Esophagus (tissue), 2 donors: ENCODE results near the gene MBD3L2. TPM values are rescaled to one million over a fixed set of nuclear protein-coding genes. Genes with fewer than 3 reads are reported as not detected.
"Not testable (repeated sequence)": the region's sequence is repeated elsewhere in the genome, so short reads cannot be mapped to it uniquely, and the experiment has no call there.

ENCODE experiments used
- H3K27ac ChIP-seq, 2 donors: one replicate each; pipeline ENCODE4 v1.5.1; 2013; ENCODE audit warnings: low read depth in 2 of 2, mild to moderate bottlenecking in 2 of 2, inconsistent platforms in 1 of 2, low read length in 1 of 2, moderate library complexity in 1 of 2
- H3K27me3 ChIP-seq, 2 donors: one replicate each; pipeline ENCODE4 v1.6.1; 2013; ENCODE audit warnings: low read length in 2 of 2, control low read depth in 1 of 2, mild to moderate bottlenecking in 1 of 2; ENCODE audit not compliant: insufficient read depth in 2 of 2, control insufficient read depth in 1 of 2
- H3K36me3 ChIP-seq, 2 donors: one replicate each; pipeline ENCODE4 v1.6.1; 2013; ENCODE audit warnings: low read length in 1 of 2; ENCODE audit not compliant: control insufficient read depth in 2 of 2, insufficient read depth in 2 of 2
- H3K4me1 ChIP-seq, 2 donors: one replicate each; pipeline ENCODE4 v1.6.1; 2013; ENCODE audit warnings: low read length in 1 of 2; ENCODE audit not compliant: control insufficient read depth in 2 of 2, insufficient read depth in 2 of 2
- H3K4me3 ChIP-seq, 2 donors: one replicate each; pipeline ENCODE4 v1.5.1; 2013; ENCODE audit warnings: low read length in 2 of 2, mild to moderate bottlenecking in 2 of 2, low read depth in 1 of 2, moderate library complexity in 1 of 2
- H3K9me3 ChIP-seq, 2 donors: one replicate each; pipeline ENCODE4 v1.6.1; 2013; ENCODE audit warnings: mild to moderate bottlenecking in 2 of 2, low read depth in 1 of 2, low read length in 1 of 2, moderate library complexity in 1 of 2; ENCODE audit not compliant: control insufficient read depth in 2 of 2, insufficient read depth in 1 of 2
- WGBS, 2 donors: extraction: QIAGEN DNeasy Blood & Tissue Kit; methylation state at CpG; one replicate each; pipeline ENCODE4 v1.1.7; 2013; 5-methylcytosine and 5-hydroxymethylcytosine counted together
- polyA plus RNA-seq, 2 donors: library from polyadenylated mRNA; stranded (reverse); fragments of 200-250 nt; gene quantifications; one replicate each; pipeline ENCODE4 v1.2.3, GENCODE V29; 2013
- donor health status: healthy with polysubstance abuse.
- donor health status: Bipolar disorder and iron deficiency.

Gene MBD3L2
- not detected for polyA plus RNA-seq

DNA sequence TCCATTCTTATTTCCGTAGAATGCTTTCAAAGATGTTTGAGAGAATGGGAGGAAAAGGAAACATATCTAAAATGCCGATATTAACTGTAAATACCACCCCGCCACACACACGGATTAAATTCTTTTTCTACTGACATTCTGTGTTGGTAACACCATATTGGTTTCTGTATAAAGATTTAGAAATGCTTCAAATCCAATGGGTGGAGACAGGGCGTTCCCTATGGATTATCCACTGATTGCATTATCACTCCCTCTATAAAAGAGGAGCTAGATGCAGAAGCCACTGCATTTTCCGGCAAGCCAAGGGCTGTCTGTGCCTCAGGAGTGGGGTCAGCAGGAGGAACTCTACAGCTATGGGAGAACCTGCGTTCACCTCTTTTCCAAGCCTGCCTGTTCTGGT is at the start of gene MBD3L2:
MBD3L2 (plus strand) TSS at position 301 of the 400 bp plus-strand sequence; CDS start at position 354, 53 bp downstream.
- not testable (repeated sequence) for H3K4me1 ChIP-seq, H3K36me3 ChIP-seq, H3K27ac ChIP-seq, H3K27me3 ChIP-seq, H3K4me3 ChIP-seq, H3K9me3 ChIP-seq
- no CpG with 5 or more reads among the region's 7 CpGs for WGBS, 2 donors

- WGBS, 2 donors, result 72 to 77% methylated on average over 7 of the region's 7 CpGs
- Histone ChIP-seq H3K27me3 (no peaks in the 10 kb centered on the region), H3K27ac (no peak overlapping the region), H3K9me3 (peaks cover 0 to 5% of the 10 kb centered on the region in 2 donors), H3K36me3 (no peaks in the 10 kb centered on the region), H3K4me1 (peaks cover 0 to 2% of the 10 kb centered on the region in 2 donors), H3K4me3 (no peak overlapping the region)
These were observed 49.2 kb upstream of the MBD3L2 start for GRCh38 chr19:6999933-7000332.

- 55 to 62% methylated on average over 3 of the region's 3 CpGs for WGBS, 2 donors
- H3K27ac ChIP-seq, result no peak overlapping the region
These were observed 48.8 kb upstream of the MBD3L2 start for GRCh38 chr19:7000333-7000732.

DNA sequence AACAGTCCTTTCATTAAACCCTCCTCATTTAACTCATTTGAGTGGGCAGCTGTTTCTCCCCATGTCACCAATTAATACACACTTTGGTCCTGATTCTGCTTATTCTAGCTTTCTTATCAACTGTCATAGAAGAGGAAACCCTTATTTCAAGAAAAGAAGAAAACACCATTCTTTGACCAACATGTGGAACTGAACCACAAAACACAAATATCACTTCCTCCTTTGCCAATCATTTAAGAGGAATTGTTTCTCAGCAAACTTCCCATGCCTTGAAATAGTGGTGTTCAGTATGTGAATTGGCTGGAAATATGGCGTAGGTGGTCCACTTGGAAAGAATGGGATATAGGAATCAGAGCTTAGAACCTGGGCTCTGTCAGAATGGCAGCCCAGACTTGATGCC is 48.3 kb upstream of the MBD3L2 start:
- Histone ChIP-seq H3K9me3 (no peaks in the 10 kb centered on the region), H3K4me1 (no peaks in the 10 kb centered on the region), H3K27me3 (no peaks in the 10 kb centered on the region), H3K36me3 (no peaks in the 10 kb centered on the region), H3K4me3 (no peak overlapping the region), H3K27ac (no peak overlapping the region)
- WGBS, 2 donors, result 71 to 81% methylated on average over 1 of the region's 1 CpG

More at GRCh38 chr19:7000333-7000732, 48.8 kb upstream of the MBD3L2 start:
- H3K4me1 ChIP-seq, result peaks cover 0 to 2% of the 10 kb centered on the region in 2 donors
- H3K36me3 ChIP-seq, result no peaks in the 10 kb centered on the region
- no peak overlapping the region for H3K4me3 ChIP-seq
- peaks cover 0 to 2% of the 10 kb centered on the region in 2 donors for H3K9me3 ChIP-seq
- H3K27me3 ChIP-seq, result no peaks in the 10 kb centered on the region

GRCh38 chr19:7004313-7004931 is 44.7 kb upstream of the MBD3L2 start:
- Histone ChIP-seq H3K27ac (no peak overlapping the region), H3K4me3 (no peak overlapping the region), H3K36me3 (no peaks in the 10 kb centered on the region), H3K4me1 (no peaks in the 10 kb centered on the region), H3K27me3 (no peaks in the 10 kb centered on the region), H3K9me3 (no peaks in the 10 kb centered on the region)
- 55 to 58% methylated on average over 18 of the region's 18 CpGs for WGBS, 2 donors

DNA sequence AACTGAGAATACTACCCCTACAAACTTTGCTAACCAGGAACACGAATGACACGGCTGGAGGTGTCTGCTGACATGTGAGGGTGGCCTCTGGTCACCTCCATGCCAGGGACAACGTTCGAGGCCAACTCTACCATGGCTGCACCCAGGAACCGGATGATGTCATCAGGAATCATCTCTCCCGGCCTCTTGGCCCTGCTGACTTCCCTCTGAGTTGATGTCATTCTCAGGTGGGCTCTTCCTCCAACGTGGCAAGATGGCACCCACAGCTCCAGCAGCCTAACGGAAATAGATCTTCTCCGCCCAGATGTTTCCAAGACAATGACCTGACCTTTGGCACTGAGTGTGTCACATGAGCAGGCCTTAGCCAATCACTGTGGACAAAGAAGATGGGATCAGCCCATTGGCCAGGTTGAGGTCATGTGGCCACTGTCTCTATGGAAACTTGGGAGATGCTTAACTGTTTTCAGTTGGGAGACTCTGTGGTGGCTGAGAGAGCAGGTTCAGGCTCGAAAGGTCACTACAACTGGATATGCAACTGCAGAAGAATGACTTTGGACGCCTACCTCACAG is 42.9 kb upstream of the MBD3L2 start:
- no peak overlapping the region for H3K27ac ChIP-seq
- 81 to 82% methylated on average over 11 of the region's 11 CpGs for WGBS, 2 donors
- no peaks in the 10 kb centered on the region for H3K36me3 ChIP-seq
- no peaks in the 10 kb centered on the region for H3K27me3 ChIP-seq
- H3K4me3 ChIP-seq, result no peak overlapping the region
- no peaks in the 10 kb centered on the region for H3K4me1 ChIP-seq
- H3K9me3 ChIP-seq, result no peaks in the 10 kb centered on the region

DNA sequence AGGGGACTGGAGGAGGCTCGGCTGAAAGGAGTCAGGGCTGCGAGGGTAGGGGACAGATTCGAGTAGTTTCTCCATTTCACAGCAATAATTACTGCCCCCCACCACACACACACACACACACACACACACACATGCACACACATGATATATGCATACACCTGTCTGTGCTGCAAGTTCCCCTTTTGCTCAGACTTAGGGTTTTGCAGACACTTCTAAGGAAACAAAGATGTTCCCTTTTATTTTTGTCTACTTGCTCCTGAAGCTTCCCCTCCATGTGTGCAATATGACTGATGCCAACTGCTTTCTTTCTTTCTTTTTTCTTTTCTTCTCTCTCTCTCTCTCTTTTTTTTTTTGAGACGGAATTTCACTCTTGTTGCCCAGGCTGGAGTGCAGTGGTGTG is 41.3 kb upstream of the MBD3L2 start:
- H3K4me1 ChIP-seq, result no peaks in the 10 kb centered on the region
- H3K36me3 ChIP-seq, result no peaks in the 10 kb centered on the region
- H3K9me3 ChIP-seq, result no peaks in the 10 kb centered on the region
- H3K27ac ChIP-seq, result no peak overlapping the region
- H3K27me3 ChIP-seq, result no peaks in the 10 kb centered on the region
- 39 to 55% methylated on average over 4 of the region's 4 CpGs for WGBS, 2 donors
- H3K4me3 ChIP-seq, result no peak overlapping the region

GRCh38 chr19:7010722-7011593 is 38.2 kb upstream of the MBD3L2 start:
- H3K27me3 ChIP-seq, result no peaks in the 10 kb centered on the region
- no peaks in the 10 kb centered on the region for H3K9me3 ChIP-seq
- H3K4me1 ChIP-seq, result no peaks in the 10 kb centered on the region
- H3K36me3 ChIP-seq, result no peaks in the 10 kb centered on the region
- H3K4me3 ChIP-seq, result no peak overlapping the region
- no peak overlapping the region for H3K27ac ChIP-seq
- WGBS, 2 donors, result 81 to 84% methylated on average over 12 of the region's 12 CpGs

- 60 to 63% methylated on average over 4 of the region's 4 CpGs for WGBS, 2 donors
- Histone ChIP-seq H3K4me3 (no peak overlapping the region), H3K36me3 (no peaks in the 10 kb centered on the region), H3K4me1 (no peaks in the 10 kb centered on the region), H3K27ac (no peak overlapping the region), H3K9me3 (no peaks in the 10 kb centered on the region), H3K27me3 (no peaks in the 10 kb centered on the region)
These were observed 35.4 kb upstream of the MBD3L2 start for GRCh38 chr19:7013678-7014077.
